K562 (cell line): ENCODE measurements around the gene MADD. TPM values are rescaled to one million over a fixed set of nuclear protein-coding genes. Genes with fewer than 3 reads are reported as not detected.

Experiments used
- CBX8 ChIP-seq: fragments of 200-600 bp; sonication (generic); IDR thresholded peaks from 2 replicates; pipeline ENCODE4 v1.6.1; 2012; ENCODE audit warnings: borderline replicate concordance, mixed run types, low read depth, mild to moderate bottlenecking, moderate library complexity, mixed read lengths, low read length, control low read depth, inconsistent platforms; ENCODE audit not compliant: poor library complexity, severe bottlenecking; ENCODE audit errors: extremely low read depth
- CHAMP1 ChIP-seq: fragments of 450-650 bp; IDR thresholded peaks from 2 replicates; pipeline ENCODE4 v1.6.1; 2016; ENCODE audit warnings: mild to moderate bottlenecking
- ETS2 ChIP-seq: IDR thresholded peaks from 2 replicates; pipeline ENCODE4 v1.6.1; 2016; ENCODE audit warnings: borderline replicate concordance, missing genetic modification characterization, mild to moderate bottlenecking, moderate library complexity, missing compliant biosample characterization; ENCODE audit not compliant: poor library complexity, severe bottlenecking
- FOXJ2 ChIP-seq: fragments of 200-800 bp; sonication (Bioruptor generic); IDR thresholded peaks from 2 replicates; pipeline ENCODE4 v1.6.1; 2016; ENCODE audit warnings: missing genetic modification characterization, missing compliant biosample characterization
- HNRNPL ChIP-seq: fragments of 200-400 bp; formaldehyde crosslinking; IDR thresholded peaks from 2 replicates; pipeline ENCODE4 v1.6.1; 2017; ENCODE audit warnings: low read depth, mild to moderate bottlenecking, low read length
- ID3 ChIP-seq, 2 experiments: fragments of 250-450 bp in 1 of 2; fragments of 450-650 bp in 1 of 2; sonication (Bioruptor Pico) in 1 of 2; IDR thresholded peaks; 2 replicates each; pipeline versions ENCODE4 v1.6.1 to v1.8.0; 2016 to 2021; ENCODE audit warnings: mild to moderate bottlenecking in 2 of 2, moderate library complexity in 2 of 2, missing compliant biosample characterization in 1 of 2, missing genetic modification characterization in 1 of 2
- IRF2 ChIP-seq: sonication (generic); formaldehyde crosslinking; IDR thresholded peaks from 2 replicates; pipeline ENCODE4 v1.8.1; 2022; ENCODE audit warnings: mild to moderate bottlenecking, missing genetic modification reagents
- KAT2B ChIP-seq: IDR thresholded peaks from one replicate; pipeline ENCODE4 v1.6.1; 2012; ENCODE audit warnings: low read depth, mild to moderate bottlenecking, control low read depth, inconsistent platforms, low read length, moderate library complexity
- NR0B1 ChIP-seq: fragments of 450-650 bp; IDR thresholded peaks from one replicate; pipeline ENCODE4 v1.6.1; 2018; ENCODE audit warnings: mild to moderate bottlenecking, moderate library complexity; ENCODE audit not compliant: partially characterized antibody
- PCBP1 ChIP-seq: fragments of 200-400 bp; formaldehyde crosslinking; IDR thresholded peaks from 2 replicates; pipeline ENCODE4 v1.6.1; 2018; ENCODE audit warnings: mild to moderate bottlenecking, low read depth, low read length; ENCODE audit not compliant: poor library complexity, severe bottlenecking
- RBM15 ChIP-seq: fragments of 200-400 bp; formaldehyde crosslinking; IDR thresholded peaks from 2 replicates; pipeline ENCODE4 v1.6.1; 2018; ENCODE audit warnings: mild to moderate bottlenecking, low read length, moderate library complexity; ENCODE audit not compliant: insufficient read depth
- RBM17 ChIP-seq: fragments of 200-400 bp; formaldehyde crosslinking; IDR thresholded peaks from 2 replicates; pipeline ENCODE4 v1.6.1; 2017; ENCODE audit warnings: low read depth, mild to moderate bottlenecking, low read length, borderline replicate concordance
- SAP30 ChIP-seq: fragments of 200-600 bp; sonication (generic); IDR thresholded peaks from 2 replicates; pipeline ENCODE4 v1.6.1; 2012; ENCODE audit warnings: borderline replicate concordance, low read depth, mild to moderate bottlenecking, moderate library complexity, low read length, control low read depth, inconsistent platforms; ENCODE audit not compliant: insufficient read depth, poor library complexity, severe bottlenecking
- SNRNP70 ChIP-seq: fragments of 200-400 bp; formaldehyde crosslinking; optimal IDR thresholded peaks from 2 replicates; pipeline ENCODE3; 2017; ENCODE audit warnings: low read depth, low read length
- SPI1 ChIP-seq: IDR thresholded peaks from 2 replicates; pipeline ENCODE4 v1.6.1; 2011; ENCODE audit warnings: low read depth, low read length, control low read depth, borderline replicate concordance
- SREBF1 ChIP-seq: fragments of 150-350 bp; IDR thresholded peaks from 2 replicates; pipeline ENCODE4 v1.6.1; 2014; ENCODE audit warnings: antibody characterized with exemption, low read depth, low read length, borderline replicate concordance
- TAF15 ChIP-seq: fragments of 200-400 bp; formaldehyde crosslinking; IDR thresholded peaks from 2 replicates; pipeline ENCODE4 v1.6.1; 2017; ENCODE audit warnings: mild to moderate bottlenecking, low read depth, low read length, moderate library complexity
- TAF9B ChIP-seq: fragments of 450-650 bp; IDR thresholded peaks from 2 replicates; pipeline ENCODE4 v1.6.1; 2018; ENCODE audit warnings: mild to moderate bottlenecking; ENCODE audit not compliant: partially characterized antibody
- TCF7 ChIP-seq: sonication (generic); IDR thresholded peaks from 2 replicates; pipeline ENCODE4 v1.6.1; 2016; ENCODE audit warnings: antibody characterized with exemption, borderline replicate concordance
- TGIF2 ChIP-seq: sonication (generic); formaldehyde crosslinking; IDR thresholded peaks from 2 replicates; pipeline ENCODE4 v1.8.1; 2022; ENCODE audit warnings: mild to moderate bottlenecking, missing genetic modification reagents, moderate library complexity
- ZFX ChIP-seq: sonication (generic); formaldehyde crosslinking; IDR thresholded peaks from 2 replicates; pipeline ENCODE4 v1.8.0; 2022; ENCODE audit warnings: mild to moderate bottlenecking, missing genetic modification reagents, moderate library complexity
- ZNF143 ChIP-seq: sonication (generic); formaldehyde crosslinking; IDR thresholded peaks from 2 replicates; pipeline ENCODE4 v1.9.0; 2022; ENCODE audit warnings: mild to moderate bottlenecking, missing genetic modification reagents
- ZNF23 ChIP-seq: fragments of 250-450 bp; sonication (Bioruptor Pico); IDR thresholded peaks from 2 replicates; pipeline ENCODE4 v1.4.0; 2020; ENCODE audit warnings: mild to moderate bottlenecking
- ZNF347 ChIP-seq: fragments of 450-650 bp; formaldehyde crosslinking; IDR thresholded peaks from 2 replicates; pipeline ENCODE4 v1.4.0; 2020; ENCODE audit warnings: low read depth, mild to moderate bottlenecking, moderate library complexity
- polyA plus RNA-seq, 8 experiments: library from polyadenylated mRNA; depleted of rRNA in 4 of 8; stranded (reverse) in 5 of 8; unstranded in 3 of 8; fragments of >200 nt; fragmentation: Nextera tagmentation in 2 of 8; fragmentation: Illumina TruSeq in 1 of 8; extraction: Ambion mirVana in 2 of 8; extraction: Trizol in 1 of 8; gene quantifications; 2 replicates each; pipeline versions ENCODE4 v1.2.1 to v1.2.3, GENCODE V29; 2011 to 2014; ENCODE audit warnings: inconsistent platforms in 1 of 8, missing spikeins in 1 of 8
- total RNA-seq, 7 experiments: library from RNA; depleted of rRNA in 6 of 7; stranded (reverse); fragments of >200 nt in 6 of 7; fragmentation: Illumina TruSeq in 2 of 7; extraction: Trizol in 2 of 7; gene quantifications; 2 replicates each; pipeline versions ENCODE4 v1.2.1 to v1.2.3, GENCODE V29; 2011 to 2021; ENCODE audit warnings: low replicate concordance in 1 of 7

The MADD gene
- total and polyA plus RNA-seq, 9 of the 15 experiments (the other 6 are each of a cell fraction or from before 2014, with no cell fraction given) = 0.68 to 57.6 (median 33.6) TPM

- TF ChIP-seq TAF9B (no peak), ID3 (CRISPR knock-in tag; IDR thresholded peaks at IDR 0.05) (no peak), ID3 (tag; IDR thresholded peaks at IDR 0.05) (no peak), IRF2 (CRISPR knock-in tag) (no peak), RBM17 (no peak), ZNF23 (CRISPR knock-in tag) (no peak), FOXJ2 (no peak), RBM15 (no peak), KAT2B (no peak), ZNF143 (CRISPR knock-in tag) (no peak), TGIF2 (CRISPR knock-in tag) (no peak), ETS2 (tag) (no peak), TAF15 (no peak), CHAMP1 (no peak), ZFX (CRISPR knock-in tag) (peak; percentile 46; the same call in 1 of the 2 replicates), NR0B1 (no peak), PCBP1 (peak; percentile 72), HNRNPL (no peak), SPI1 (peak; percentile 9; the same call in 1 of the 2 replicates), ZNF347 (CRISPR knock-in tag) (no peak), SAP30 (peak; percentile 39), SNRNP70 (no peak), SREBF1 (0 out of 2 replicates have a peak, but pooled peaks have one; percentile 63), CBX8 (no peak), TCF7 (no peak)
Measured at GRCh38 chr11:47269829-47270305, at the start of gene MADD (continued).
